Neural cell (in vitro differentiated cells): ENCODE results near the gene GZMM. TPM values are rescaled to one million over a fixed set of nuclear protein-coding genes. Genes with fewer than 3 reads are reported as not detected.

Experiments used
- H2AFZ ChIP-seq: fragments of 200-600, 300-800 bp; sonication (generic), shearing (Covaris generic); 2 replicates; pipeline ENCODE4 v1.6.0; 2014; ENCODE audit warnings: low read depth, mild to moderate bottlenecking, antibody characterized with exemption, low read length, moderate library complexity
- H3F3A ChIP-seq: fragments of 200-600 bp; shearing (Covaris generic); 2 replicates; pipeline ENCODE4 v1.6.1; 2016; ENCODE audit warnings: mild to moderate bottlenecking, moderate library complexity, mixed read lengths, antibody characterized with exemption, low read length; ENCODE audit not compliant: insufficient read depth, poor library complexity, severe bottlenecking
- H3K27ac ChIP-seq: fragments of 200-600, 300-800 bp; sonication (generic), shearing (Covaris generic); 2 replicates; pipeline ENCODE4 v1.5.1; 2014; ENCODE audit warnings: mild to moderate bottlenecking, low read length, moderate library complexity
- H3K27me3 ChIP-seq: fragments of 300-800, 200-600 bp; sonication (generic), shearing (Covaris generic); 2 replicates; pipeline ENCODE4 v1.6.0; 2014; ENCODE audit warnings: mild to moderate bottlenecking, low read depth, low read length, moderate library complexity; ENCODE audit not compliant: insufficient read depth
- H3K36me3 ChIP-seq: fragments of 300-800, 200-600 bp; sonication (generic), shearing (Covaris generic); 2 replicates; pipeline ENCODE4 v1.5.1; 2014; ENCODE audit warnings: mild to moderate bottlenecking, antibody characterized with exemption, low read length, moderate library complexity; ENCODE audit not compliant: insufficient read depth
- H3K4me2 ChIP-seq: fragments of 300-800, 200-600 bp; sonication (generic), shearing (Covaris generic); 2 replicates; pipeline ENCODE4 v1.6.0; 2014; ENCODE audit warnings: mild to moderate bottlenecking, low read length
- H3K4me3 ChIP-seq: fragments of 300-800, 200-600 bp; sonication (generic), shearing (Covaris generic); 2 replicates; pipeline ENCODE4 v1.5.1; 2014; ENCODE audit warnings: mild to moderate bottlenecking, low read length, moderate library complexity
- H3K79me2 ChIP-seq: fragments of 200-600 bp; shearing (Covaris generic); replicated peaks from 2 replicates; pipeline ENCODE4 v1.6.0; 2014; ENCODE audit warnings: mild to moderate bottlenecking, low read length, moderate library complexity; ENCODE audit not compliant: insufficient read depth
- H3K9ac ChIP-seq: fragments of 300-800, 200-600 bp; sonication (generic), shearing (Covaris generic); 2 replicates; pipeline ENCODE4 v1.6.1; 2016; ENCODE audit warnings: mild to moderate bottlenecking, low read length, mixed read lengths
- H3K9me2 ChIP-seq: fragments of 200-600 bp; shearing (Covaris generic); 2 replicates; pipeline ENCODE4 v1.6.1; 2016; ENCODE audit warnings: mild to moderate bottlenecking, low read length, mixed read lengths; ENCODE audit not compliant: insufficient read depth
- H3K9me3 ChIP-seq: fragments of 200-600, 300-800 bp; sonication (generic), shearing (Covaris generic); 2 replicates; pipeline ENCODE4 v1.6.1; 2016; ENCODE audit warnings: mild to moderate bottlenecking, mixed run types, low read length, moderate library complexity, mixed read lengths
- H4K20me1 ChIP-seq: fragments of 200-600 bp; shearing (Covaris generic); 2 replicates; pipeline ENCODE4 v1.6.1; 2016; ENCODE audit warnings: mild to moderate bottlenecking, mixed run types; ENCODE audit not compliant: insufficient read depth
- CTCF ChIP-seq: fragments of 450-650 bp; IDR thresholded peaks from 2 replicates; pipeline ENCODE4 v1.5.1; 2014; ENCODE audit warnings: antibody characterized with exemption, mild to moderate bottlenecking, moderate library complexity; ENCODE audit not compliant: poor library complexity, severe bottlenecking
- EP300 ChIP-seq: fragments of 450-650 bp; conservative IDR thresholded peaks from 2 replicates; pipeline ENCODE4 v1.6.1; 2014; ENCODE audit warnings: antibody characterized with exemption, mild to moderate bottlenecking, moderate library complexity; ENCODE audit not compliant: poor library complexity, severe bottlenecking
- EZH2 ChIP-seq: fragments of 200-600, 300-800 bp; shearing (Covaris generic), sonication (generic); IDR thresholded peaks from 2 replicates; pipeline ENCODE4 v1.6.1; 2014; ENCODE audit warnings: antibody characterized with exemption, low read length, borderline replicate concordance, mild to moderate bottlenecking; ENCODE audit not compliant: insufficient read depth, poor library complexity, severe bottlenecking
- MXI1 ChIP-seq: fragments of 450-650 bp; conservative IDR thresholded peaks from 2 replicates; pipeline ENCODE4 v1.6.1; 2014; ENCODE audit warnings: antibody characterized with exemption, mild to moderate bottlenecking; ENCODE audit not compliant: poor library complexity, severe bottlenecking
- POLR2AphosphoS5 ChIP-seq: IDR thresholded peaks from 2 replicates; pipeline ENCODE4 v1.6.1; 2012
- RAD21 ChIP-seq: fragments of 450-650 bp; conservative IDR thresholded peaks from 2 replicates; pipeline ENCODE4 v1.6.1; 2014; ENCODE audit warnings: antibody characterized with exemption, mild to moderate bottlenecking, moderate library complexity
- REST ChIP-seq: IDR thresholded peaks from 2 replicates; pipeline ENCODE4 v1.6.1; 2012; ENCODE audit warnings: borderline replicate concordance
- SMC3 ChIP-seq: fragments of 450-650 bp; conservative IDR thresholded peaks from 2 replicates; pipeline ENCODE4 v1.6.1; 2014; ENCODE audit warnings: antibody characterized with exemption, mild to moderate bottlenecking, moderate library complexity; ENCODE audit not compliant: poor library complexity
- TAF1 ChIP-seq: IDR thresholded peaks from 2 replicates; pipeline ENCODE4 v1.6.1; 2012; ENCODE audit warnings: low read depth
- polyA plus RNA-seq: library from polyadenylated mRNA; depleted of rRNA; stranded (reverse); fragments of >200 nt; gene quantifications from 2 replicates; pipeline ENCODE4 v1.2.3, GENCODE V29; 2014

GZMM gene
- polyA plus RNA-seq, 1 donor from 2014 or later = 0.38 TPM

- Histone ChIP-seq H3K27me3 (no peaks in the 10 kb centered on the region), H2AFZ (no peak overlapping the region)
Measured at GRCh38 chr19:560121-560520, 16.3 kb downstream of the GZMM start.

GRCh38 chr19:566403-566802 is 22.6 kb downstream of the GZMM start:
- TF ChIP-seq EP300 (no peak), SMC3 (no peak), RAD21 (no peak), EZH2 (no peak), POLR2AphosphoS5 (no peak), TAF1 (no peak), MXI1 (no peak)
- Histone ChIP-seq H3K4me3 (no peak overlapping the region), H3K79me2 (no peaks in the 10 kb centered on the region), H4K20me1 (no peaks in the 10 kb centered on the region), H3F3A (no peaks in the 10 kb centered on the region), H3K9me2 (no peaks in the 10 kb centered on the region), H2AFZ (no peak overlapping the region), H3K36me3 (no peaks in the 10 kb centered on the region), H3K9ac (no peak overlapping the region), H3K9me3 (no peaks in the 10 kb centered on the region), H3K27ac (no peak overlapping the region), H3K4me2 (no peak overlapping the region), H3K27me3 (no peaks in the 10 kb centered on the region)

More at GRCh38 chr19:560121-560520, 16.3 kb downstream of the GZMM start:
- no peaks in the 10 kb centered on the region for H3K79me2 ChIP-seq
- H3K9me3 ChIP-seq = no peaks in the 10 kb centered on the region
- no peaks in the 10 kb centered on the region for H3F3A ChIP-seq
- no peak overlapping the region for H3K9ac ChIP-seq
- H3K36me3 ChIP-seq = no peaks in the 10 kb centered on the region
- TF ChIP-seq TAF1 (no peak), EZH2 (no peak), SMC3 (no peak), EP300 (no peak), REST (no peak), RAD21 (no peak), MXI1 (no peak), CTCF (no peak), POLR2AphosphoS5 (no peak)
- H4K20me1 ChIP-seq = no peaks in the 10 kb centered on the region
- no peak overlapping the region for H3K27ac ChIP-seq
- H3K4me2 ChIP-seq = no peak overlapping the region
- no peaks in the 10 kb centered on the region for H3K9me2 ChIP-seq
- H3K4me3 ChIP-seq = no peak overlapping the region
